OCI-LY1 (cell line): Measurements from ENCODE around the gene SLC6A18.

Experiments
- H2AFZ ChIP-seq: fragments of 200-600 bp; sonication (generic), shearing (Covaris generic); 2 replicates; pipeline ENCODE4 v1.6.0; 2014; ENCODE audit warnings: antibody characterized with exemption, mild to moderate bottlenecking, low read length
- H3F3A ChIP-seq: fragments of 200-600 bp; sonication (generic), shearing (Covaris generic); 2 replicates; pipeline ENCODE4 v1.6.0; 2014; ENCODE audit warnings: mild to moderate bottlenecking, antibody characterized with exemption, low read length, moderate library complexity; ENCODE audit not compliant: insufficient read depth
- H3K27ac ChIP-seq: fragments of 200-600 bp; sonication (generic); 2 replicates; pipeline ENCODE4 v1.5.1; 2014; ENCODE audit warnings: low read length, mixed run types, mild to moderate bottlenecking, low read depth; ENCODE audit not compliant: poor library complexity, severe bottlenecking
- H3K27me3 ChIP-seq: fragments of 200-600 bp; sonication (generic); 2 replicates; pipeline ENCODE4 v1.6.0; 2014; ENCODE audit warnings: antibody characterized with exemption, mild to moderate bottlenecking, low read length, moderate library complexity; ENCODE audit not compliant: insufficient read depth
- H3K36me3 ChIP-seq: fragments of 200-600 bp; sonication (generic); 2 replicates; pipeline ENCODE4 v1.6.1; 2014; ENCODE audit warnings: mild to moderate bottlenecking, antibody characterized with exemption, low read length, moderate library complexity, mixed read lengths; ENCODE audit not compliant: insufficient read depth
- H3K4me1 ChIP-seq: fragments of 200-600 bp; sonication (generic); 2 replicates; pipeline ENCODE4 v1.5.1; 2014; ENCODE audit warnings: mild to moderate bottlenecking, low read length, moderate library complexity; ENCODE audit not compliant: insufficient read depth, severe bottlenecking
- H3K4me2 ChIP-seq: fragments of 200-600 bp; sonication (generic), shearing (Covaris generic); 2 replicates; pipeline ENCODE4 v1.6.1; 2014; ENCODE audit warnings: low read length
- H3K4me3 ChIP-seq: fragments of 200-600 bp; sonication (generic); 2 replicates; pipeline ENCODE4 v1.5.1; 2014; ENCODE audit warnings: low read length, low read depth, mild to moderate bottlenecking, mixed read lengths; ENCODE audit not compliant: poor library complexity, severe bottlenecking
- H3K79me2 ChIP-seq: fragments of 200-600 bp; shearing (Covaris generic); 2 replicates; pipeline ENCODE4 v1.6.1; 2016; ENCODE audit warnings: mixed run types, low read length, mixed read lengths; ENCODE audit not compliant: insufficient read depth
- H3K9ac ChIP-seq: fragments of 200-600 bp; sonication (generic), shearing (Covaris generic); 2 replicates; pipeline ENCODE4 v1.6.1; 2014; ENCODE audit warnings: mild to moderate bottlenecking, low read length, mixed read lengths
- H3K9me2 ChIP-seq: fragments of 200-600 bp; sonication (generic), shearing (Covaris generic); 2 replicates; pipeline ENCODE4 v1.6.1; 2014; ENCODE audit warnings: low read depth, mild to moderate bottlenecking, low read length, mixed read lengths
- H3K9me3 ChIP-seq: fragments of 200-600 bp; shearing (Covaris generic); 2 replicates; pipeline ENCODE4 v1.6.1; 2014; ENCODE audit warnings: low read length, mixed read lengths
- H4K20me1 ChIP-seq: fragments of 200-600 bp; sonication (generic), shearing (Covaris generic); 2 replicates; pipeline ENCODE4 v1.6.0; 2016; ENCODE audit warnings: mild to moderate bottlenecking, low read length; ENCODE audit not compliant: insufficient read depth
- CTCF ChIP-seq: fragments of 200-600 bp; sonication (generic), shearing (Covaris generic); IDR thresholded peaks from 2 replicates; pipeline ENCODE4 v1.5.1; 2017; ENCODE audit warnings: mild to moderate bottlenecking, antibody characterized with exemption, low read length, moderate library complexity, mixed read lengths
- EZH2 ChIP-seq: fragments of 200-600 bp; sonication (generic), shearing (Covaris generic); IDR thresholded peaks from 2 replicates; pipeline ENCODE4 v1.8.0; 2017; ENCODE audit warnings: borderline replicate concordance, mixed run types, mild to moderate bottlenecking, antibody characterized with exemption, low read length, moderate library complexity, mixed read lengths

Gene SLC6A18

GRCh38 chr5:1243487-1244130 is 18.4 kb downstream of the SLC6A18 start:
- Histone ChIP-seq H3K4me1 (no peaks in the 10 kb centered on the region), H3K36me3 (no peaks in the 10 kb centered on the region), H3K9me3 (no peaks in the 10 kb centered on the region), H3K79me2 (no peaks in the 10 kb centered on the region), H3K9me2 (no peaks in the 10 kb centered on the region), H2AFZ (no peak overlapping the region), H3K27ac (no peak overlapping the region), H4K20me1 (no peaks in the 10 kb centered on the region), H3K4me3 (no peak overlapping the region), H3F3A (no peaks in the 10 kb centered on the region), H3K9ac (no peak overlapping the region), H3K4me2 (no peak overlapping the region), H3K27me3 (no peaks in the 10 kb centered on the region)
- no peak for TF ChIP-seq EZH2
- no peak for TF ChIP-seq CTCF

GRCh38 chr5:1244255-1244654 is 19.1 kb downstream of the SLC6A18 start:
- H3K9me3 ChIP-seq: no peaks in the 10 kb centered on the region
- H4K20me1 ChIP-seq: no peaks in the 10 kb centered on the region
- no peak overlapping the region for H3K4me3 ChIP-seq
- no peak overlapping the region for H3K27ac ChIP-seq
- H2AFZ ChIP-seq: no peak overlapping the region
- H3K4me2 ChIP-seq: no peak overlapping the region
- TF ChIP-seq EZH2: no peak
- TF ChIP-seq CTCF: no peak
- H3K4me1 ChIP-seq: no peaks in the 10 kb centered on the region
- no peaks in the 10 kb centered on the region for H3F3A ChIP-seq
- H3K36me3 ChIP-seq: no peaks in the 10 kb centered on the region
- no peak overlapping the region for H3K9ac ChIP-seq
- H3K9me2 ChIP-seq: no peaks in the 10 kb centered on the region
- no peaks in the 10 kb centered on the region for H3K27me3 ChIP-seq
- H3K79me2 ChIP-seq: no peaks in the 10 kb centered on the region

- no peak overlapping the region for H3K27ac ChIP-seq
- H3F3A ChIP-seq: no peaks in the 10 kb centered on the region
- no peaks in the 10 kb centered on the region for H3K4me1 ChIP-seq
- TF ChIP-seq EZH2 (no peak), CTCF (no peak)
- no peaks in the 10 kb centered on the region for H4K20me1 ChIP-seq
- no peaks in the 10 kb centered on the region for H3K9me2 ChIP-seq
- no peaks in the 10 kb centered on the region for H3K79me2 ChIP-seq
- no peak overlapping the region for H3K4me2 ChIP-seq
- H2AFZ ChIP-seq: no peak overlapping the region
- no peak overlapping the region for H3K4me3 ChIP-seq
- H3K9ac ChIP-seq: no peak overlapping the region
- no peaks in the 10 kb centered on the region; the same call in 1 of the 2 replicates for H3K27me3 ChIP-seq
- H3K36me3 ChIP-seq: no peaks in the 10 kb centered on the region
- H3K9me3 ChIP-seq: no peaks in the 10 kb centered on the region
These were observed 19.8 kb downstream of the SLC6A18 start for GRCh38 chr5:1244976-1245375.
